GM12891 (cell line): ENCODE measurements around the gene ZFAND3.

ENCODE experiments used
- DNase-seq: peaks from one replicate; pipeline ENCODE4 v3.0.0; 2011; ENCODE audit warnings: low spot score; ENCODE audit not compliant: insufficient read length
- FAIRE-seq: peaks from 2 replicates; lab custom pipeline; 2011; peaks lifted over from hg19 to GRCh38; lab: Jason Lieb, UNC
- PAX5 ChIP-seq: IDR thresholded peaks from 2 replicates; pipeline ENCODE4 v1.6.1; 2011; ENCODE audit warnings: low read length, moderate library complexity, mild to moderate bottlenecking; ENCODE audit not compliant: insufficient read depth, severe bottlenecking
- POLR2A ChIP-seq: IDR thresholded peaks from 2 replicates; pipeline ENCODE4 v1.6.1; 2011; ENCODE audit warnings: low read depth, low read length, control low read depth
- POLR2AphosphoS5 ChIP-seq: IDR thresholded peaks from 2 replicates; pipeline ENCODE4 v1.6.1; 2011; ENCODE audit warnings: low read depth, low read length, control low read depth
- POU2F2 ChIP-seq: IDR thresholded peaks from 2 replicates; pipeline ENCODE4 v1.6.1; 2011; ENCODE audit warnings: low read depth, mild to moderate bottlenecking, control low read depth, low read length, moderate library complexity
- SPI1 ChIP-seq: IDR thresholded peaks from 2 replicates; pipeline ENCODE4 v1.6.1; 2011; ENCODE audit warnings: low read depth, low read length, control low read depth
- TAF1 ChIP-seq: IDR thresholded peaks from 2 replicates; pipeline ENCODE4 v1.6.1; 2011; ENCODE audit warnings: low read depth, low read length, control low read depth

ZFAND3 gene

DNA sequence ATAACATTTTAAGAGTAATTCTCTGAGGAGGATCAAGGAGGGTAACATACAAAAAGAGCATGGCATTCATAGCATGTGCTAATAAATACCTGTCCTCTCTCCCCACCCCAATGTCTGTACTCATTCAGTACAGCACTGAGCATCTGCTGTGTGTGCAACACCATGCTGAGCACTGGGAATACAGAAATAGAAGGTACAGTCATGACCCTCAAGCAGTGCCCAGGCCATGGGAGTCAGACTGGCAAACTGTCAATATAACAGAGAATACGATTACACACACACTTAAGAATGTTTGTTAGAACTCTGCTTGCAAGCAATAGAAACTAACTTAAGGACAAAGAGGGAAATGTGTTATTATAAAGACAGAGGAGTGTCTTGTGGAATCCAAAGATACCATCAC is 24.7 kb upstream of the ZFAND3 start:
- no peak for FAIRE-seq
- DNase-seq = no peak
- TF ChIP-seq POLR2AphosphoS5 (no peak), POLR2A (no peak), TAF1 (no peak), PAX5 (no peak), POU2F2 (no peak), SPI1 (no peak)

DNA sequence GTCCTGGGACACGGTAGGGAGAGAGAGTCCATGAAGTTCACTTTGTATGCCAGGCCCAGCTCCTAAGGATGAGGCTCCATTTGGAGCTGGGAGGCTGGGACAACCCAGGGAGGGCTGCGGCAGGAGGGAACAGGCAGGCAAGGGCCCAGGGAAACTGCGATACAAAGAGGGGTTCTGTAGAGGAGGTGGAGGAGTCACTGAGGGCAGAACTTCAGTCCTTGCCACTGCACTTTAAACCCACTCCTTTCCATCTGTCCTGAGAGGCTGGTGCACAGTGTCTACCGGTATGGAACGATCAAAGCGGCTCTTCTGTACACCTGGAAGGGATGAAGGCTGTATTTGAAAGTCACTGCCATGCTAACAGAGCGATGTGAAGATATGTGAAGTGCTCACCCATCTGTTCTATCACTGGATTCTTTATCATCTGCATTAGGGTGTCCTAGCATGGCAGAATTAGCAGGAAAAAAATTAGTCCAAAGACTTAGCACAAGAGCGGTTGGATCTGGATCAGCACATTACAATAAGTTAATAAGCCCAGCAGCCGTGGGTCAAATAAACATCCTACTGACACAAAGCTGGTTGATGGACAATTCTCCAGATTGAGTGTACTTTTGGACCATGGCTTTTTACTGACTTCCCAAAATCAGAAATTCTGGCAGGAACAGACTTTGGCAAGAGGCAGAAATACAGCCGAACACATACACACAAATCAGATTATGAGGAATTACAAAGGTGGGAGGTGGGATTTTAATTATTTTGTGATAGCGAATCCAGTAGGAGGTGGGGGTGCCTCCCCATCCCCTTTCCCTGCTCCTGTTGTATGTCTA is 20.9 kb upstream of the ZFAND3 start:
- DNase-seq = no peak
- TF ChIP-seq POLR2AphosphoS5 = no peak
- TF ChIP-seq TAF1 = no peak
- no peak for TF ChIP-seq POU2F2
- no peak for TF ChIP-seq PAX5
- no peak for TF ChIP-seq SPI1
- TF ChIP-seq POLR2A = no peak
- no peak for FAIRE-seq

DNA sequence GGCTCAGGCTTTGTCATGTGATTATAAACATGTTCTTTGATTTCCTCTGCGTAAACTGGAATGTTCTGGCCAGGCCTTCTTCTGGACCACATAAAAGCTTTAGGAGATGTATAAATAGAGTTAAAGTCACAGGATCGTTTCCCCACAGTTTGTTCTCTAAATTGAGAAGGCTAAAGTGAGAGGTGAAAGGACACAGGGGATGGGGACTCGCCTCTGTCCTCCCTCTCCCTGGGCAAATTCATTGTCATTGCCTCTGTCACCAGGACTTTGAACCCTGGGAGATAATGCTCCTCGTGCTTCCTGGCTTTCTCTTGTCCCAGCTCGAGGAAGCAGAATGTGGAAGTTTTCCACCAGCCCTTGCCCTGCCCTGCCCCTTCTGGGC is 20.3 kb upstream of the ZFAND3 start:
- DNase-seq = no peak
- no peak for FAIRE-seq
- no peak for TF ChIP-seq POU2F2
- no peak for TF ChIP-seq POLR2AphosphoS5
- no peak for TF ChIP-seq SPI1
- TF ChIP-seq TAF1 = no peak
- TF ChIP-seq POLR2A = no peak
- no peak for TF ChIP-seq PAX5

DNA sequence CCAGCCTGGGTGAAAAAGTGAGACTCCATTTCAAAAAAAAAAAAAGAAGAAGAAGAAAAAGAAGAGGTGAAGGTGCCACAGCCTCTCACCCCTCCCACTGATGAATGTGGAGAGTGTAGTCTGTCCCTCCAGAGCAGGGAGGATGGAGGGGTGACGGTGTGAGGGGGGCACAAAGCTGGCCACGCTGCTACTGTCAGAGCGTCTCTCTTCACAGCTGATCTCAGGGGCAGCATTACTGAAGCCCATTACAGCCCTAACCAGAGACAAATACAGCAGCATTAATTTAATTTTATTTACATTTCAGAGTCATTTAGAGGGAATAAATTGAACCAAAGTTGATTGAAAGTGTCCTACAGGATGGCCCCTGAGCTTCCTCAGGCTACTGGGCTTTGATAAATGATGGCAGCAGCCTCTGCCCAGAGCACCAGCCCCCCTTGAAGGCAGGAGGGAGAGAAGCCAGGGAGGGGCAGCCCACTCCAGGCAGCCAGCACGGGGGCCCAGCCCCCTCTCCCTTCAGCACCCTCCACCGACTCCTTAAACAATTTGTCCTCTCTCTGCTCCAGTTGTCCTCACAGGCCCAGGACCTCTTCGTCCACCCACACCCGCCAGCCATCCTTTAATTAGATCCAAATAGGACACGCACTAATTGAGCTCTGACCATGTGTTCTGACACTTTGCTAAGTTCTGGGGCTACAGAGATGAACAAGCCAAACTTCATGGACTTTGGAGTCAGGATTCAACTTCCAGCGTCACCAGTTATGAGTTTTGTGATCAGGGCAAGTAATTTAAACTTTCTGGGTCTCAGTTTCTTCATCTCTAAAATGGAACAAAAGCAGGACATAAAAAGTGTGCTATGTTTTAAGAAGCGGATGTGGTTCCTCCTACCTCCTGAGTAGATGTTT is 18.6 kb upstream of the ZFAND3 start:
- no peak for TF ChIP-seq TAF1
- TF ChIP-seq SPI1 = no peak
- no peak for TF ChIP-seq POLR2A
- TF ChIP-seq POU2F2 = no peak
- TF ChIP-seq POLR2AphosphoS5 = no peak
- no peak for TF ChIP-seq PAX5
- FAIRE-seq = no peak
- DNase-seq = no peak

DNA sequence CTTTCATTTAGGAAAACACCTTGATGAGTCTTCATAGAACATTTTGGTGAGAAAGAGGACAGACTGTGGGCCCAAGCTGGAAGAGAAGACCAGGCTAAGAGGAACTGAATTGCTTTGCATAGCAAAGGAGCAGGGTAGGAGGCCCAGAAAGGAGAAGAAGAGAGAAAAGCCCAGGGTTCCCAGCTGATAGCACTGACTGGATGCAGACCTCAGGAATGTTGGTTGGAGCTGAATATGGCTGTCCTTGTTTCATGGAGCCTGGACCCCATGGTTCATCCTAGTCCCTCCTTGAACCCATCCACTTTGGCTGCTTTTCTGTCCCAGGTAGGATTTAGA is 18.0 kb upstream of the ZFAND3 start:
- FAIRE-seq (no peak), DNase-seq (no peak)
- no peak for TF ChIP-seq POU2F2

DNA sequence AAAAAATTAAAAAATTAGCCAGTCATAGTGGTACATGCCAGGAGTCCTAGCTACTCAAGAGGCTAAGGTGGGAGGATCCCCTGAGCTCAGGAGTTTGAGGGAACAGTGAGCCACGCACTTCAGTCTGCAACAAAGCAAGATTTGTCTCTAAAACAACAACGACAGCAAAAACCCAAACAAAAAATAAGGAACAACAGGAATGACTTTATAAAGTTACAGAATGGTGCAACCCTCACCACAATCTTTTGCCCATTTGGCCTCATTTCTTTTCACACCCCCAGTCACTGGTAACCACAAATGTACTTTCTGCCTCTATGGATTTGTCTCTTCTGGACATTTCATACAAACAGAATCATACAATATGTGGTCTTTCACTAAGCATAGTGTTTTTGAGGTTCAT is 16.7 kb upstream of the ZFAND3 start:
- TF ChIP-seq TAF1 = no peak
- no peak for TF ChIP-seq POLR2A
- no peak for TF ChIP-seq SPI1
- TF ChIP-seq POLR2AphosphoS5 = no peak
- no peak for TF ChIP-seq POU2F2
- TF ChIP-seq PAX5 = no peak
- no peak for DNase-seq
- no peak for FAIRE-seq

DNA sequence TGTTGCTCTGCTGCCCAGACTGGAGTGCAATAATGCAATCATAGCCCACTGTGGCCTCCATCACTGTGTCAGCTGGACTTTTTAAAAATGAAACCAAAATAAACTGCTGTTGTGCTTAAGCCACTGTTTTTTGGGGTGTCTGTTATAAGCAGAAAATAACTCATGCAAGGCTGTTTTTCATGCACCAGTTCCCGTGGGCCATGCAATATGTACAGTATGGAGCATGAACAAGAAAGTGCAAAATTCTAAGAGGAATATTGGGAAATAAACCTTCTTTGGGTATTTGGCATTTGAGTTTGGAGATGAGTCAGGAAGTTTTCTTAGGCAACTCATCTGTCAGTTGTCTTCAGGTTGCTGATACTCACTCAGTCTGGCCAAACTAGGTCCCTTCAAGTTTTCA is 14.9 kb upstream of the ZFAND3 start:
- no peak for FAIRE-seq
- TF ChIP-seq POLR2A = no peak
- no peak for TF ChIP-seq TAF1
- no peak for TF ChIP-seq SPI1
- no peak for TF ChIP-seq POLR2AphosphoS5
- TF ChIP-seq POU2F2 = no peak
- no peak for TF ChIP-seq PAX5
- DNase-seq = no peak

DNA sequence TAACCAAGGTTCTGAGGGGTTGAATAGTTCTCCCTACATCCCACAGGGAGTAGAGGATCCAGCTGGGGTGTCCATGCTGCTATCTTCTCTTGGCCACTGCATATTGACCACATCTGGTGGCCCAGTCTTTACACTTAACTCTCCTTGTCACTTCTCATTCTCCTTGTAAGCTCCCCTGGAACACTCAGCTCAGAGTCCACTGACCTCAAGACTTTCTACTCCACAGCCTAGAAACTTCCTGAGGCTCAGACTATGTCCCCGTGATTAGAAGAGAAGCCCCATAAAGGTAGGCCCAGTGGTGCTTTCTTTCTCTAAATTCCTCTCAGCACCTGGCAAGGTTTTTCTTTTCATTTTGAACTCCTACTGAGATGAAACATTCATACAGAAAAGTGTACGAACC is 13.3 kb upstream of the ZFAND3 start:
- DNase-seq (no peak), FAIRE-seq (no peak)
- TF ChIP-seq PAX5 = no peak
- TF ChIP-seq TAF1 = no peak
- no peak for TF ChIP-seq SPI1
- TF ChIP-seq POLR2AphosphoS5 = no peak
- TF ChIP-seq POU2F2 = no peak
- no peak for TF ChIP-seq POLR2A

DNA sequence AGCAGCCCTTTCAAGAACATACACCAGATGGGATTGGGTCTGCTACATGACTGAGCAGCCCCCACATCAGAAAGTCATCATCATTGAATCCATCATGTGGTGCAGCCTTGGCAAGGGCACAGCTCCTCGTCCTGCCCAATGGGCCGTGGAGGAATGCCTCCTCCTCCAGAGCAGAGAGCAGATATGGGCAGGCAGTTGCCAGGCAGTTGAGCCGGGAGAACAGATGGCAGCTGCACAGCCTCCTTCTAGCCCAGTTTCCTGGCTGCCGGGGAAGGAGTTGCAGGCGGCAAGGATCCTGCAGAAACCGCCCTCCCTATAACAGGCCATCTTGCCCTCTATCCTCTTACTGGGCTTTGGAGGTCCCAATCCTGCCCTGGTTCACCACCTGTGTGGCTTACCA is 11.9 kb upstream of the ZFAND3 start:
- no peak for TF ChIP-seq SPI1
- no peak for TF ChIP-seq POU2F2
- TF ChIP-seq POLR2A = no peak
- no peak for TF ChIP-seq PAX5
- TF ChIP-seq POLR2AphosphoS5 = no peak
- TF ChIP-seq TAF1 = no peak
- DNase-seq = no peak
- FAIRE-seq = no peak
